Lung (tissue), 12 donors: ENCODE results near the gene RCE1. TPM values are rescaled to one million over a fixed set of nuclear protein-coding genes. Genes with fewer than 3 reads are reported as not detected.

ENCODE experiments used
- ATAC-seq: fragments of 200-7000 bp; cut with Tn5 transposase; one replicate; pipeline ENCODE4 v1.9.1; 2020; ENCODE audit warnings: moderate number of reproducible peaks; ENCODE audit not compliant: insufficient read depth, low FRiP score
- DNase-seq, 3 donors: peaks; one replicate each; pipeline ENCODE4 v3.0.0-alpha.2; 2013 to 2017
- H3K27ac ChIP-seq, 2 donors: one replicate each; pipeline ENCODE4 v1.5.1; 2013; ENCODE audit warnings: mild to moderate bottlenecking in 2 of 2, moderate library complexity in 2 of 2, control low read depth in 1 of 2, inconsistent platforms in 1 of 2, low read depth in 1 of 2, low read length in 1 of 2
- H3K27me3 ChIP-seq, 3 donors: one replicate each; pipeline ENCODE4 v1.5.1; 2013; ENCODE audit warnings: low read length in 2 of 3; ENCODE audit not compliant: control insufficient read depth in 3 of 3, insufficient read depth in 3 of 3
- H3K36me3 ChIP-seq, 4 donors: one replicate each; pipeline ENCODE4 v1.5.1; 2013; ENCODE audit warnings: low read length in 4 of 4, mild to moderate bottlenecking in 1 of 4, moderate library complexity in 1 of 4; ENCODE audit not compliant: control insufficient read depth in 4 of 4, insufficient read depth in 4 of 4
- H3K4me1 ChIP-seq, 5 donors: one replicate each; pipeline ENCODE4 v1.5.1; 2013; ENCODE audit warnings: low read length in 5 of 5, mild to moderate bottlenecking in 2 of 5, moderate library complexity in 1 of 5; ENCODE audit not compliant: control insufficient read depth in 5 of 5, insufficient read depth in 5 of 5
- H3K4me3 ChIP-seq: one replicate; pipeline ENCODE4 v1.5.1; 2013; ENCODE audit warnings: mild to moderate bottlenecking, control low read depth, moderate library complexity
- H3K9ac ChIP-seq, 2 donors: one replicate each; pipeline ENCODE4 v1.5.1; 2013; ENCODE audit warnings: low read length in 2 of 2, control low read depth in 1 of 2; ENCODE audit not compliant: insufficient read depth in 1 of 2
- H3K9me3 ChIP-seq, 4 donors: one replicate each; pipeline ENCODE4 v1.5.1; 2013; ENCODE audit warnings: low read length in 3 of 4, mild to moderate bottlenecking in 1 of 4, moderate library complexity in 1 of 4; ENCODE audit not compliant: control insufficient read depth in 4 of 4, insufficient read depth in 3 of 4
- CTCF ChIP-seq: IDR thresholded peaks from 2 replicates; pipeline ENCODE4 v1.5.1; 2012; ENCODE audit warnings: mild to moderate bottlenecking; ENCODE audit errors: control extremely low read depth, extremely low read depth
- WGBS, 2 donors: extraction: QIAGEN DNeasy Blood & Tissue Kit; methylation state at CpG; one replicate each; pipeline ENCODE4 v1.1.7; 2013; 5-methylcytosine and 5-hydroxymethylcytosine counted together
- polyA plus RNA-seq, 2 donors: library from polyadenylated mRNA; stranded (reverse); fragments of 200-250 nt; gene quantifications; one replicate each; pipeline ENCODE4 v1.2.1, GENCODE V29; 2013
- total RNA-seq, 2 donors: library from RNA; depleted of rRNA in 1 of 2; stranded (reverse); fragments of >200 nt in 1 of 2; gene quantifications; one replicate each; pipeline ENCODE4 v1.2.1, GENCODE V29; 2014 to 2021
- donor health status: control.
- donor health status: control.
- donor health status: Bipolar disorder and iron deficiency.
- donor health status: healthy.
- donor health status: DM: yes; HTN: yes; CAD: no.

Gene RCE1
- total and polyA plus RNA-seq, 4 donors = 8.7 to 24.0 (median 21.2) TPM

GRCh38 chr11:66866007-66866406, 22.8 kb downstream of the RCE1 start:
- Histone ChIP-seq H3K27ac (no peak overlapping the region), H3K4me3 (no peak overlapping the region), H3K27me3 (no peaks in the 10 kb centered on the region), H3K9me3 (no peaks in the 10 kb centered on the region), H3K9ac (no peak overlapping the region), H3K36me3 (peaks cover 0 to 3% (median 0%) of the 10 kb centered on the region in 4 donors), H3K4me1 (no peaks in the 10 kb centered on the region)
- whole genome bisulfite sequencing, 2 donors = 95 to 96% methylated on average over 20 to 23 of the region's 23 CpGs
- ATAC-seq = no peak
- TF ChIP-seq CTCF = no peak
- DNase-seq = no peak

DNA sequence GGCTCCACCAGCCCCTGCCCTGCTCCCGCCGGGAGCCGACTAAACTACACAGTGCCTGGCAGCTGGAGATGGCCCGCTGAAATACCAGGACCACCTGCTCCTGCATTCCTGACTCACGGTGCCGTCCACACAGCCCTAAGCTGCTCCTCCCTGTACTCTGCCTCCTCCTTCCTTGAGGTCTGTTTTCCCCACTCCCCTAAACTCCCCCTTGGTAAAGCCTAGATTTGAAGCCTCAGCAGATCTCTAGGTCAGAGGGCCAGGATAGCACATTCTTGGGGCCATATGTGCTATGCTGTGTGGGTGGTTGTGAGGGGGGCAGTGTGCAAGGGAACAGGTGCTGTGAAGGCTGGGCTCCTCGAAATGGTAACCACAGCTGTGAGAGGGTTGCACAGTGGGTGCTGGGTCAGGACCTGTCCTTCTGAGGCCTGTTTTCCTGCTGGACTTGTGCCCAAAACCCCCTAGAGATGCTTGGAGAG, 23.3 kb downstream of the RCE1 start:
- no peak overlapping the region for H3K9ac ChIP-seq
- TF ChIP-seq CTCF = no peak
- H3K36me3 ChIP-seq = peaks cover 0 to 3% (median 0%) of the 10 kb centered on the region in 4 donors
- 92 to 96% methylated on average over 7 of the region's 7 CpGs for WGBS, 2 donors
- H3K9me3 ChIP-seq = no peaks in the 10 kb centered on the region
- no peak overlapping the region for H3K27ac ChIP-seq
- H3K27me3 ChIP-seq = no peaks in the 10 kb centered on the region
- no peak for DNase-seq
- H3K4me1 ChIP-seq = no peaks in the 10 kb centered on the region
- H3K4me3 ChIP-seq = no peak overlapping the region
- ATAC-seq = no peak

DNA sequence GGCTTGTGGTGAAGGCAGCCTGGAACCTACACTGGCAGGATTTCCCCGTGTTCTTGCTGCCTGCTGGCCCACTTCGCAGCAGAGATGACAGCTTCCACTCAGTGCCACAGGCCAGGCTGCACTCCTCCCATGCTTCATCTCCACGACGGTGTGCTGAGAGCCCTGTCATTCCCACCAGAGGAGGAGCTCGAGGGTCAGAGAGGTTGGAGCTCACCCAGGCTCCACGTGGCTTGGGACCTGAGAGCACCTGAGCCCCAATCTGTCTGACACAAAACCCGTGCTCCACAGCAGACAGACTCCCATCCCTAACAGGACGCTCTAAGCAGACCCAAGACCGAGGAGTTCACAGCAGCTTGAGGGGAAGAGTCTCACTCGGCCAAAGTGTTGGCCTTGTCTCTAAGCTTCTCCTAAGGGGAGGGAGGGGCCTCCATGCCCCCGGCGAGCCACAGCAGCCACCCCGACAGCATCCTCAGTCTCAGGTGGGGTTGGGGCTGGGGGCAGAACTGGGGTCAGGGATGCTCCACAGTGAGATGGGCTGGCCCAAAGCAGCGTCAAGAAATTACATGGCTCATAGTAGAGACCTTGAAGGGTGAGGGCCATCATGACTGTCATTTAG, 24.3 kb downstream of the RCE1 start:
- DNase-seq = no peak
- ATAC-seq = no peak
- H3K4me1 ChIP-seq = no peaks in the 10 kb centered on the region

More for the DNA sequence above, 24.3 kb downstream of the RCE1 start:
- H3K27ac ChIP-seq = no peak overlapping the region
- H3K4me3 ChIP-seq = no peak overlapping the region
- H3K9me3 ChIP-seq = no peaks in the 10 kb centered on the region
- no peak overlapping the region for H3K9ac ChIP-seq
- peaks cover 0 to 3% (median 0%) of the 10 kb centered on the region in 4 donors for H3K36me3 ChIP-seq
- 83 to 92% methylated on average over 14 of the region's 14 CpGs for WGBS, 2 donors
- no peaks in the 10 kb centered on the region for H3K27me3 ChIP-seq
- TF ChIP-seq CTCF = no peak
